GM15510 (cell line): ENCODE measurements around the gene ATP9A.

Experiments used
- POLR2A ChIP-seq: IDR thresholded peaks from 3 replicates; pipeline ENCODE4 v1.6.1; 2011; ENCODE audit warnings: borderline replicate concordance; ENCODE audit not compliant: insufficient read length; ENCODE audit errors: extremely low read depth

Gene ATP9A

DNA sequence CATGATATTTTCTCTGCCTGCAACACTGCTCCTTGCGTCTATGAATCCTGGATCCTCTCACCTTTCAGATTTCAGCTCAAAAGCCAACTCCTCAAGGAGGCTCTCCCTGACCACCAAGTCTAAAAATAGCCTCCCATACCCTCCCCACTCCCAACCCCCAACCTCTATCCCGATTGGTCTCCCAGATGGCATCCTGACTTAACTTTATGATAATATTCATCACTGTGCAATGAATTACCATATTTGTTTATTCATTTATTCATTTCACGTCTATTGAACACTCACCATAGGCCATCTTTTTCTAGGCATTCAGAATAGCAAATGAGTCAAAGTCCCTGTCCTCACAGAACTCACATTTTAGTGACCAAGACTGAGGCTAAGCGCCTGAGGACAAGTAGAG, 183.0 kb downstream of the ATP9A start:
- no peak for TF ChIP-seq POLR2A

DNA sequence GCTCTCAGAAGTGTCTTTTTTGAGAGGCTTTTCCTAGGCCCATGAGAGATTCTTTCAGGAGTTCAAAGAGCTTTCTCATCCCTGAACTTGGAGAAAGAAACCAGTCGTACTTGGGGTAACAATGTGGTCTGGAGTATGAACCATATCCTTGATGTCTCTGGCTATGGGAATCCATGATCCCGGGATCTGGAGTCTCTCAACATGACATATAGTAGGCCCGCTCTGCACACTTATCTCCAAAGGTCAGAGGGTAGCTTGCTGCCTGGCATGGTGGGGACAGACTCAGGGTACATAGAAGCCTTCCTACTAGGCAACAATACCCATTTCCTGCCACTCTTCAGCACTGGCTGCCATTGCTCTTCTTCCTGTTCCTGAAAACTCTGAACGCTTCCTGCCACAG, 183.5 kb downstream of the ATP9A start:
- TF ChIP-seq POLR2A = no peak

DNA sequence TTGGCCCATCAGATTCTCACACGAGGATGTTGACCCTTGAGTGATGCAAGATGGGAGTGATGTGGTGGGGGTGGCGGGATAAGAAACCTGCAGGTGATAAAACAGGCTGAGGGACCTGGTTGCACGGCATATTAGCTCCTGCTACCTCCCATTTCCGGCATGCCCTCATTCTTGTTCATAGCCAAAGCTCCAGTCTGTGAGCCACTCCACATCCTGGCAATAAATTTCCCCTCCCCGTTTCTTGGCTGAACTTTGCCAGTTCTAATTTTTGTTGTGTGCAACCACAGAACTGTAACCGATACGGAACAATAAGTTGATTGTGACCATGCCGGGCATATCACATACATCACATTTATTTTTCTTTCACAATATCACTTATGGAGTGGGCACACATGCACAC, 184.1 kb downstream of the ATP9A start:
- no peak for TF ChIP-seq POLR2A

- TF ChIP-seq POLR2A = no peak
These were observed 184.7 kb downstream of the ATP9A start for GRCh38 chr20:51583499-51583898.

- TF ChIP-seq POLR2A = no peak
These were observed 185.1 kb downstream of the ATP9A start for GRCh38 chr20:51583073-51583472.

GRCh38 chr20:51581571-51581970, 186.6 kb downstream of the ATP9A start:
- TF ChIP-seq POLR2A = no peak

DNA sequence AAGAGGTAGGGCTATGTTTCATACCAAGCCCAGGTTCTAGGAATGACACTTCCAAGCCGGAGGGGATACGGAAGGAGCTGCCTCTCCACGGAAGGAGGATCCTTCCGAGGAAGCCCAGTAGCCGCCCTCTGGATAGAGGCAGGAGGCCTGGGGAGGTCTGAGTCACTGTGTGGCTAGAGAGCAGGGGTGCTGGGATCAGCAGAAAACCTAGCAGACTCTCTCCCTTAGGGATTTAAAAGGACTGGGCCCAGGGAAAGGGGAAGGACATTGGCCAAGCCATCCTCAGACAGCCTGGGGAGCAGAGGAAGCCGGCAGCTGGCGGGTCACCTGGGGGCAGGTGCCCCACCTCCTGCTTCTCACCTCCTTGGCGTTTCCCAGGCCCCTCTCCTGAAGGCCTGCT, 189.1 kb downstream of the ATP9A start:
- no peak for TF ChIP-seq POLR2A

DNA sequence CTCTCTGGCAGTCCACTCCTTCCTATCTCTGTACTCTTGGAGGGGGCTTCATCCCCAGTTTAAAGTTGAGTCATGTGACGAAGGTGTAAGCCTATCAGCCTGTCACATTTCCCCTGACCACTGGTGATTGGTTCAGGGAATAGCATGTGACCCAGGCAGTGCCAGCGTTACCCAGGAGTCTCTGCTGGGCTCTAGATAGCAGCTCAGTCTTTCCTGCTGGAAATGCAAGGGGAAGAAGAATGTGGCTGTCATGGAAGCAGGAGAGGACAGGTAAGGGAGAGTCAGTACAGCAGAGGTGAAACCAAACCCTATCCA, 190.1 kb downstream of the ATP9A start:
- no peak for TF ChIP-seq POLR2A

DNA sequence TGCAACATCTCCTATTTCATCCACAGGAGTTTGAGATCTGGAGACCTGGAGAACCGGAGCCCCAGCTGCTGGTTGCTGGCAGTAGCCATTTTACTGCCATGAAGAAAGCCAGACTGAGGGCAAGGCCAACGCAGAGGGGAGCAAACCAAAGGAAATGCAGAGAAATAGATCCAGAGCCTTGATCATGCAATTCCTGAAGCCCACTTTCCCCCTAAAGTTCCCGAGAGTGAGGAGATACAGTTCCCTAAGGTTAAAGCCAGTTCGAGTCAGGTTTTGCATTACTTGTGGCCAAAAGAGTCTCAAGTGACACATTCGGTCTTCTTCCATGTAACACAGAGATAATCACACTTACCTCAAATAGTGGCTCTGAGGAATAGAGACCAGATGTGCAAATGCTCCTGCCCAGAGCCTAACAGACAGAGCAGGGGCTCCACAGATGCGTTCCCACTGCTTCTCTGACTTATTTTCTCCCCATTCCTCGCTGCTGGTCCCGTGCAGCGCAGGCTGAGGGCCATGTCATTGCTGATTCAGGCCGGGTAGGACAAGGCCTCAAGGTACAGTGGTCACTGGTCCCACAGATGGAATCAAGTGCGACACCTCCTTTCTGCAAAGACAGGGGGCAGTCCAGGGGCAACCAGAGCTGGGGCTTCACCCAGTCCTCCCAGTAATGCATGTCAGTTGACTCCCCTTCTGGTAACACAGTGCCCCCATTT, 190.6 kb downstream of the ATP9A start:
- TF ChIP-seq POLR2A = no peak

DNA sequence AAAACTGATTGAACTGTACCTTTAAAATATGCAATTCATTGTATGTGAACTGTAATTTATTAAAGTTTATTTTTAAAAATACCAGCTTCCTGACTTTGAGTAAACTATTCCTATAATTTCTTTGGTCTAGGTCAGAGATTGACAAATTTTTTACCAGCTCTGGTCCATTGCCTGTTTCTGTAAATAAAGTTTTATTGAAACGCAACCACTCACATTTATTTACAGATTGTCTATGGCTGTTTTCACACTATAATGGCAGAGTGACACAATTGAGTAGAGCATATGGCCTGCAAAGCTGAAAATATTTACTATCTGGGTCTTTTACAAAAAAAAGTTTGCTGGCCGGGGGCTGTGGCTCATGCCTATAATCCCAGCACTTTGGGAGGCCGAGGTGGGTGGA, 192.7 kb downstream of the ATP9A start:
- no peak for TF ChIP-seq POLR2A

DNA sequence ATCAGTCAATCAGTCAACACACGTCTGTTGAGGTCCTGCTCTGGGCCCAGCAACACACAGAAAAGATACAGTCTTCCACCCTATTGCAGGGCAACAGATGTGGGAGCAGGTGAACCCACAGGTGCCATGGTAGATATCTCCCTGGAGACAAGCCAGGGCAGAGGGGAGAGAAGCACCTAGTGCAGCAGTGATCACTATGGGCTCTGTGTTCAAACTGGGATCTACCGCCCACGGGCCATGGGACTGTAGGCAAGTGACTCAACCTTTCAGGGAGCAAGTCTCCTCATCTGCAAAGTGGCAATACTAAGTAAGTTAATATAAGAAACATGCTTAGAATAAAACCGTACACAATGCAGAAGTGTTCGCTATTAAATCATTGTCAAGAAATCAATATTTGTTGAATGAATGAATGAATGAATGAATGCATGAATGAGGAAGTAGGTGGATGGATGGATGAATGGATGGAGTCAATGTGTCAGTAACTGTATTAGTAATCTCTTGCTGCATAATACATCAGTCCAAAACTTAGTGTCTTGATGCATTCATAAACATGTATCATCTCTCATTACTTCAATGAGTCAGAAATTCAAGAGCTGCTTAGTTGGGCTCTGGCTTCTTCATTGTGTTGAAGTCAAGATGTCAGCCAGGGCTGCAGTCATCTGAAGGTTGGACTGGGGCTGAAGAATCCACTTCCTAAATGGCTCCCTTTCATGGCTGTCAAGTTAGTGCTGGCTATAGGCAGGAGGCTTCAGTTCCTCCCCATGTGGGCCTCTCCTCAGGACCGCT, 193.7 kb downstream of the ATP9A start:
- no peak for TF ChIP-seq POLR2A

DNA sequence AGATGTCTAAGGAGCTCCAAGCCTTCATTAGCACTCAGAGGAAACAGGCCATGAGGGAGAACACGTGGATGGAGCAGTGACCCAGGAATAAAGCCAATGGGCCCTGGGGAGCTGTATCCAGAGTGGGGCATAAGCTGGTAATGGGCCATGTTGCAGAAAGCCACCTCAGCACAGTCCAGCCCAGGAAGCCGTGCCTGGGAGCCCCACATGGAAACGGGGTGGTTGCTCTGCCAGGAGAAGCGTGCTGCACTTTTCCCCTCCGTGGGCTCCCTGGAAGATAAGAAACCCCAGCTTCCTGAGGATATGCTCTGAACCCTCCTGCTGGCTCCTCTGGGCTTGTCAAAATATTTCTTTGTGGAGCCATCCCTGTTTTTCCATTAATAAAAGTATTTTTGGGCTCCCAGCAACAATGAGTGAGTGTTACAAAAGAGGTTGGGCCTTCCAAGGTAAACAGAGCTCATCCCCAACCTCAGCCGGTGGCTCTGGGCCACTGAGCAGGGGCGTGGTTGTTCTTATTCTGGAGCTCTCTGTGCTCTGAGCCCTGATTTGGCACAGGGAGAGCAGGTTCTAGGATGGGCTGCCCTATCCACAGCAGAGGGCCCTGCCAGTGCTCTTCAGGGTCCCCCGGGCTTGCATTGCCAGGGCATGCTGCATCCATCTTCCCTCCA, 194.5 kb downstream of the ATP9A start:
- no peak for TF ChIP-seq POLR2A

- TF ChIP-seq POLR2A = no peak
These were observed 196.8 kb downstream of the ATP9A start for GRCh38 chr20:51571460-51571794.

DNA sequence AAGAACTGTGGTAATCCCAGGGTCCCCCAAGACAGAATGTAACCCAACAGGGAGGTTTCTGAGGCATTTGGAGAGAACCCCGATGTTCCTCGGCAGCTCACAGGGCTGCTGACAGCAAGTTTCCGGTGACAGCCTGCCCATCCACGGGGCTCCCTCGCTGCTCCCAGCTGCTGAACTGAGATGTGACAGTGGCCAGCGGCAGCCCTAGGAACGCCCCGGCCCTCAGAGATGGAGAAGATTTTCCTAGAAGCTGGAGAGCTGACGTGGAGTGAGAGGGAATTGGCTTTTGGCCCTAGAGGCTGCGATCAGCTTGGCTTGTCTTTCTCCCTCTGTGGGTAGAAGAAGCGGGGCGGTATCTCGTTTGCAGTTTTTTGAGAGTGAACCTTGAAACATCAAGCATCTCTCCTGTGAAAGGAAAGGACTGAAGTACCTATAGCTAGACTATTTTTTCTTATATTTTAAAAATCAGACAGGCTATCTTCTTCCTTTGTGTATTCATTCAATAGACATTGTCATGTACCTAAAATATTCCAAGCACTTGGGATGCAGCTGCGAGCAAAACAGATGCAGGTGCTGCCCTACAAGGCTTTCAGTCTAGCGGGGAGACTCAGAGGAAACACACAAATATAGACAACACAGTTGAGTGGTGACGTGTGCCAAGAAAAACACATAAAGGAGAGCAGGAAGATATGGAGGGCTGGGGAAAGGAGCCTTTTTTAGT, 197.3 kb downstream of the ATP9A start:
- no peak for TF ChIP-seq POLR2A
